Frontal cortex (tissue), 4 donors: ENCODE results near the gene TIGAR. TPM values are rescaled to one million over a fixed set of nuclear protein-coding genes. Genes with fewer than 3 reads are reported as not detected.
A peak's percentile ranks its signal among the peaks of the same experiment; 100 is the strongest.

Experiments
- DNase-seq, 2 donors: peaks; one replicate each; pipeline ENCODE4 v3.0.0; 2012; ENCODE audit warnings: low spot score in 2 of 2
- FAIRE-seq: peaks from 2 replicates; lab custom pipeline; 2012; peaks lifted over from hg19 to GRCh38; lab: Jason Lieb, UNC
- total RNA-seq: library from RNA; depleted of rRNA; stranded (reverse); fragments of >200 nt; gene quantifications from one replicate; pipeline ENCODE4 v1.2.3, GENCODE V29; 2014
- donor health status: control.
- donor health status: control.
- donor health status: control.

TIGAR gene, protein sequence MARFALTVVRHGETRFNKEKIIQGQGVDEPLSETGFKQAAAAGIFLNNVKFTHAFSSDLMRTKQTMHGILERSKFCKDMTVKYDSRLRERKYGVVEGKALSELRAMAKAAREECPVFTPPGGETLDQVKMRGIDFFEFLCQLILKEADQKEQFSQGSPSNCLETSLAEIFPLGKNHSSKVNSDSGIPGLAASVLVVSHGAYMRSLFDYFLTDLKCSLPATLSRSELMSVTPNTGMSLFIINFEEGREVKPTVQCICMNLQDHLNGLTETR
- total RNA-seq: 4.1 TPM

GRCh38 chr12:4320853-4321701 lies at the start of gene TIGAR:
TIGAR (plus strand) TSS chr12:4321213; CDS start chr12:4321272, 59 bp downstream.
- DNase-seq: peak; percentile 99
- no peak for FAIRE-seq

GRCh38 chr12:4271717-4272423 lies 49.1 kb upstream of the TIGAR start:
- FAIRE-seq (no peak), DNase-seq (peak; percentile 72)

DNA sequence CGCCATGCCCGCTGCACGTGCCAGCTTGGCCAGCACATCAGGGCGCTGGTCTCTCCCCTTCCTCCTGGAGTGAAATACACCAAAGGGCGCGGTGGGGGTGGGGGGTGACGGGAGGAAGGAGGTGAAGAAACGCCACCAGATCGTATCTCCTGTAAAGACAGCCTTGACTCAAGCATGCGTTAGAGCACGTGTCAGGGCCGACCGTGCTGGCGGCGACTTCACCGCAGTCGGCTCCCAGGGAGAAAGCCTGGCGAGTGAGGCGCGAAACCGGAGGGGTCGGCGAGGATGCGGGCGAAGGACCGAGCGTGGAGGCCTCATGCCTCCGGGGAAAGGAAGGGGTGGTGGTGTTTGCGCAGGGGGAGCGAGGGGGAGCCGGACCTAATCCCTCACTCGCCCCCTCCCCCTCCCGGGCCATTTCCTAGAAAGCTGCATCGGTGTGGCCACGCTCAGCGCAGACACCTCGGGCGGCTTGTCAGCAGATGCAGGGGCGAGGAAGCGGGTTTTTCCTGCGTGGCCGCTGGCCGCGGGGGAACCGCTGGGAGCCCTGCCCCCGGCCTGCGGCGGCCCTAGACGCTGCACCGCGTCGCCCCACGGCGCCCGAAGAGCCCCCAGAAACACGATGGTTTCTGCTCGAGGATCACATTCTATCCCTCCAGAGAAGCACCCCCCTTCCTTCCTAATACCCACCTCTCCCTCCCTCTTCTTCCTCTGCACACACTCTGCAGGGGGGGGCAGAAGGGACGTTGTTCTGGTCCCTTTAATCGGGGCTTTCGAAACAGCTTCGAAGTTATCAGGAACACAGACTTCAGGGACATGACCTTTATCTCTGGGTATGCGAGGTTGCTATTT lies 48.4 kb upstream of the TIGAR start:
- DNase-seq (peak in 1 of 2 donors; percentile 50), FAIRE-seq (no peak)

GRCh38 chr12:4273273-4273651 lies 47.8 kb upstream of the TIGAR start:
- DNase-seq: no peak
- no peak for FAIRE-seq

DNA sequence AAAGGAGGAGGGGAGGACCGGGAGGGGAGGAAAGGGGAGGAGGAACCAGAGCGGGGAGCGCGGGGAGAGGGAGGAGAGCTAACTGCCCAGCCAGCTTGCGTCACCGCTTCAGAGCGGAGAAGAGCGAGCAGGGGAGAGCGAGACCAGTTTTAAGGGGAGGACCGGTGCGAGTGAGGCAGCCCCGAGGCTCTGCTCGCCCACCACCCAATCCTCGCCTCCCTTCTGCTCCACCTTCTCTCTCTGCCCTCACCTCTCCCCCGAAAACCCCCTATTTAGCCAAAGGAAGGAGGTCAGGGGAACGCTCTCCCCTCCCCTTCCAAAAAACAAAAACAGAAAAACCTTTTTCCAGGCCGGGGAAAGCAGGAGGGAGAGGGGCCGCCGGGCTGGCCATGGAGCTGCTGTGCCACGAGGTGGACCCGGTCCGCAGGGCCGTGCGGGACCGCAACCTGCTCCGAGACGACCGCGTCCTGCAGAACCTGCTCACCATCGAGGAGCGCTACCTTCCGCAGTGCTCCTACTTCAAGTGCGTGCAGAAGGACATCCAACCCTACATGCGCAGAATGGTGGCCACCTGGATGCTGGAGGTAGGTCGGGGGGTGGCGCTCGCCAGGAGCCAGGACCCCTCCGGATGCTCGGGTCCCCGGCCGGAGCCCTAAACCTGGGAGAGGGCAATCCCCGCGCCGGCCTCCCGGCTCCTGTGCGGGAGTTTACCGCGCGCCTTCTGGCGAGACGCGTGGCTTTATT lies 47.2 kb upstream of the TIGAR start, which contains the start of gene CCND2:
TSS of gene CCND2 (plus strand) at position 111 of the 744 bp plus-strand sequence. CDS start at position 390, 279 bp downstream.
- FAIRE-seq (no peak), DNase-seq (peak; percentile 80 to 89)

DNA sequence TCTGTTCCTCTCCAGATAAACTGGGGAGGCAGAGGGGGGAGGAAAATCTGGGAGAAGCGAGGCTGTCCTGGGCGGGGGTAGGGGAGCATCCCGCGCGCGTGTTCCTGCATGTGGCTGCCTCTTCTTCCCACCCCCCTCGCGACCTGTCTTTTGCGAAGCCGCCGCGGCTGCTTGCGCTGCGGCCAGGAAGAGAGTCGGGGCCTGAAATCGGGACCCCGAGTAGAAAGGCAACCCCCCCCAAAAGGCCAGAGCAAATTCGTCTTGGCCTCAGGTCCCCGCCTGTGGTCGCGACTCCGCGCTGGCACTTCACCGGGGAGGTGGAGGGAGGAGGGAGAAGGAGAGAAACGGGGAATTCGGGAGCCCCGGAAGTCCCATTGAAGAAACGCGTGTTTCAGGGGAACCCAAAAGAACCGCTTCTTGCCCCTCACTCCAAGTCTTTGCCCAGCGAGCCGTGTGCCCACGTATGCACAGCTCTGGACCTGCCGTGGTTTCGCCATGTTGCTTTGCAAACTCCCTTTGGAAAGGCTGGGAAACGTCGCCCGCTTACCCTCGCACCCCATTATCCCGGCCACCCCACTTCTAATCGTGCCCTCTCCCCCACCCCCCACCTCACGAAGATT lies 46.5 kb upstream of the TIGAR start:
- DNase-seq: no peak

GRCh38 chr12:4275016-4275869 lies 45.8 kb upstream of the TIGAR start:
- FAIRE-seq (no peak), DNase-seq (no peak)

More for the DNA sequence above, 46.5 kb upstream of the TIGAR start:
- FAIRE-seq: no peak

DNA sequence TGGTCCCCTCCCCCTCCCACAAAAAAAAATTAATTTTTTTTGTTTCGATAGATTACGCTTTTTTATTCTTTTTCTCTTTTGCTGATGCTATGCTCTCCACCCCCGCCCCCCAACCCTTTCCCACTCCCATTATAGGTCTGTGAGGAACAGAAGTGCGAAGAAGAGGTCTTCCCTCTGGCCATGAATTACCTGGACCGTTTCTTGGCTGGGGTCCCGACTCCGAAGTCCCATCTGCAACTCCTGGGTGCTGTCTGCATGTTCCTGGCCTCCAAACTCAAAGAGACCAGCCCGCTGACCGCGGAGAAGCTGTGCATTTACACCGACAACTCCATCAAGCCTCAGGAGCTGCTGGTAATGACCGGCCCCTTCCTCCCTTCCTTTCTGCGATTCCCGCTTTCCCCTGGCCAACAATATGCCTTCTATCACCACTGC lies 45.1 kb upstream of the TIGAR start:
- FAIRE-seq: no peak
- DNase-seq: no peak

DNA sequence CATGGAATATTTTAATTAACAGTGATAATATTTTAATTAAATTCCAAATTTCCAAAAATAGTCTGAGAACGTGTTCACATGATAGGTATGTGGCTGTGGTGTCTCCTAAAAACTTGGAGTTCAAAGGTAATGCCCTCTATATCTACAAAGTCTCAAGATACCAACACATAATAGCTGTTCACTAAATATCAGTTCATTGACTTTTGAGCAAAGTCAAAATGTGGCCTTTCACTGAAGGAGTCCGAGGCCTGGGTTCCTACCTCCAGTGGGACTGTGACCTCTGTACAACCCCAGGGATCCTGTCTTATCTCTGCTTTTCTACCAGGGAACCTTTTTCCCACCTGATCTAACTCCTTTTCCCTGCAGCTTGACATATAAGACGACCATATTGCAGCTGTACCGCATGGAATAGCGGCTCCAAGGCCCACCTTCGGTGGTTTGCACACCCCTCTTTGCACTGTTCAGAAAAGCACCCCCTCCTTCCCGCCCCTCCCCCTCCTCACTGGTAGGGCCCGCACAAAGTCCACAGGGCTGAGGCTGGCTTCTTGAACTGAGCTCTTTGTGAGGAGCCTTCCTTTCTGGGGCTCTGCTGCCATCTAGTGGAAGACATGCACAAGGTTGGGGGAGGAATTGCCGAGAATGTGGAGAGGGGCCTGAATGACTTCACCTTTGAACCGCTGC lies 44.3 kb upstream of the TIGAR start:
- peak; percentile 73 to 77 for DNase-seq

DNA sequence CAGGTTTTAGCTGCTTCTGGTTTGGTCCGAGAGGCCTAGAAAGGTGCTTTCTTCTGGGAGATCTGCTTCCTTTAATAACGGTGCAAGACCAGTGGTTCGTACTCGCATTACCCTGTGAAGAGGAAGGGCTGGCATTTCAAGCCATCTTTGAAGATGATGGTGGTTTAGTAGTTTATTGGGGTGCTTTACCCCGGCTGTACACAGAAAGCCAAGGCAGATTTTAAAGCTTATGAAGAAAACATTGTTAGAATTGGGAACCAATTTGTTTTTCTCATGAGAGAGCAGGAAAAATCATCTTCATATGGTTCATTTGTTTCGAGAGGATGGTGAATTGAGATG lies 43.8 kb upstream of the TIGAR start:
- DNase-seq (no peak), FAIRE-seq (no peak)

More for the DNA sequence above, 44.3 kb upstream of the TIGAR start:
- no peak for FAIRE-seq

- no peak for DNase-seq
- no peak for FAIRE-seq
Observed at GRCh38 chr12:4277857-4278256, 43.2 kb upstream of the TIGAR start.

DNA sequence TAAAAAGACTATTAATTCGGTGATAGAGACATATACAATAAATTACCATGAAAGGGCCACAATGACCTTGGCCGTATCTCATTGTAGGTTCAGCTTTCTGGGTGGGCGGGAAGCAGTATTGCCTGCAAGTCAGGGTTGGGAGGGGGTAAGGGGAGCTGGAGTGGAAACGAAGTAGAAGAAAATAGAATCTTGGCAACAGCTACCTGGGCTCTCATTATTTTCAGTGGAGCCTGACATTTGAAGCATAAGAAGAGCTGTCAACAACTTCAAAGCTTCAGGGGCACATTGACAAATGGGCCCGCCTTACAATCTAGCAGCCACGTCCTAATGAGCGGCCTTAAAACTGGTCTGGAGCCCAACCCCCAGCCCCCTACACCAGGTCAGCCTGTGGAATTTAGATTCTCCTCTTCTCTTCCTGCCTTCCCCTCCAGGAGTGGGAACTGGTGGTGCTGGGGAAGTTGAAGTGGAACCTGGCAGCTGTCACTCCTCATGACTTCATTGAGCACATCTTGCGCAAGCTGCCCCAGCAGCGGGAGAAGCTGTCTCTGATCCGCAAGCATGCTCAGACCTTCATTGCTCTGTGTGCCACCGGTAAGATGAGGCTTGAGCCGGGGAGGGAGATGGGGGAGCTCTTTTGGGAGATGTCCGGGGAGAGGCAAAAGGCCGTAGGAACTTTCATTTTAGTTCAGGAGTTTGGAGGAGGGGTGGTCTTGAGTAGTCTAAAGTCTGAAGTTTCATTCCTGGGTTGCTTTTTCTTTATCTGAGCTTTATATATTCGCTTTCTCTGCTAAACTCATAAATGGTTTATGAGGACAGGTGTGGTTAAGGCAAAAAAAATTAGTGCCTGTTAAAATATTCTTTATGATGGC lies 42.5 kb upstream of the TIGAR start:
- FAIRE-seq (no peak), DNase-seq (no peak)

DNA sequence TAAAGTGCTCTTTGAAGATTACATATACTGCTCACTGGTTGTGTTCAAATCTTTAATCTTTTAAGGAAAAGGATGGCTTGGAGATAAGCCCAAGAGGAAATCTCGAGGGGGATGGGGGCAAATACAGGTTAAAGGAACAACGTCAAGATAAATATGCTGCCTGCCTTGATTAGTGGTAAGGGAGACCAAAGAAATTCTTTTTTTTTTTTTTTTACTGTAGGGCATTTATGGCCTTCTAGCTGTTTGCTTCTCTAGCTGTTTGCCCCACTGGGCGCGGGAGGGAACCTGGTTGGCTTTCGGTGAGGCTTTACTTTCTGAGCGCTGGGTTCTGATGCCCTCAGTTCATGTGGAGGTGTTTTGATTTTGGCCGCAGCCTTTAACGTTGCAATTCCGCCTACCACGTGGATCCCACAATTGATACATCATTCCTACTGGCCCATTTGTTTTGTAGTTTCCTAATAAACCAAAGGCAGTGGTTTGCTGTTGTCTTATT lies 41.8 kb upstream of the TIGAR start:
- FAIRE-seq (no peak), DNase-seq (no peak)

DNA sequence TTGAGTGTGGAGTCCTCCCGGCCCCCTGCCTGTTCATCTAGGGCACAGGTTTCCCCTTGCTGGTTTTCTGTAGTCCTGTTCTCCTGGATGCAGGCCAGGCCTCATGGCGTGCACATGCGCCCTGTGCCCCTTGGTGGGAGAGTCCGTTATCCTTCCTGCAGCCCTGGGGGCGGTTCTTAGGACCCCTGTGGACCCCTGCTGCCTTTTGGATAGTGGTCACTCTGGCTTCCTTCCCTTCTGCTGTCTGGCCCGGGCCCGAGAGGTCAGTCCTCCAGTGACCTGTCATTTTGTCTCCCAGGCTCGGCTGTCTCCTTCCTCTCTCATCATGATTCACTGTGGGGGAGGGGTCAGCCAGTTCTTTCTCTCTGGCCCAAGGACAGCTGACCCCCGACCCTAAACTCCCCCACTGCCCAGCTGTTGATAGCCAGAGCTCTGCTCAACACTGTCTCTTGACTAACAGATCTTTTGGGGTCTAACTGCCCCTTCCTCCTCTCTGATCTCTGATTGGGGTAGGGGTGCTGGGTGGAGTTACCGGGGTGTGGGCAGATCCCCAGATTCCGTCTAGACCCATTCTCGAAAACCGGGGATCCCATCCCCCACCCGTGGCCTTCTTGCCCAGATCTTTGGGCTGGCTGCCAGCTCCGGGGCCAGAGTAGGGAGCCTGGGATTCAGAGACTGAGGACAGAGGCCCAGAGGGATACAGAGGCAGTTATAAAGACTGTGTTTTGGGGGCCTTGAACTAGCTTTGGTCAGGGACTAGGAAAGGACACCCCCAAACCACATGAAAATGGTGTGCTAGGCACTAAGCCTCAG lies 40.5 kb upstream of the TIGAR start:
- FAIRE-seq (no peak), DNase-seq (no peak)

GRCh38 chr12:4281173-4281654 lies 39.8 kb upstream of the TIGAR start:
- DNase-seq: no peak
- FAIRE-seq: no peak
